HT1080 (cell line): ENCODE data around the gene GAB1. TPM values are rescaled to one million over a fixed set of nuclear protein-coding genes. Genes with fewer than 3 reads are reported as not detected.
A peak's percentile ranks its signal among the peaks of the same experiment; 100 is the strongest.

ENCODE experiments used
- DNase-seq: peaks from one replicate; pipeline ENCODE4 v3.0.0-alpha.2; 2015; ENCODE audit warnings: low read depth
- total RNA-seq: library from RNA; depleted of rRNA; stranded (reverse); fragments of >200 nt; shearing (Covaris generic); gene quantifications from 2 replicates; pipeline ENCODE4 v1.2.3, GENCODE V29; 2014

The GAB1 gene
- total RNA-seq, 1 experiment from 2014 or later = 6.3 TPM

DNA sequence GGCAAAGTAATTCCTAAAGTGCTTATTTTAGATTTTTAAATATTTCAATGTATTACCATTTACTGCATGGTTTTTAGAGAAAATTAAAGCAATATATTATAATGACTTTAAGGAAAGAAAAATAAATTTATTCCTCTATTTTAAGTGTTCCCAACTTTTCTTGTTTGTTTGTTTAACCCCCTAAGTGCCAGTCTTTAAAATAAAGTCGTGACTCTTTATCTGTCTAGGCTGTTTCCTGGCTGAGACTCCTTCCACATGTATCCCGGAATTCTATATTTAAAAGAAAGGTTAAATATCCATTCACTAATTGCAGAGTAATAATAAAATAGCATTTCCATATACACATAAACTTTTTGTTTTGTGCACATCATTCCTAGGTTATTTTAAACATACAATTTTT lies 71.2 kb downstream of the GAB1 start:
- DNase-seq = no peak

DNA sequence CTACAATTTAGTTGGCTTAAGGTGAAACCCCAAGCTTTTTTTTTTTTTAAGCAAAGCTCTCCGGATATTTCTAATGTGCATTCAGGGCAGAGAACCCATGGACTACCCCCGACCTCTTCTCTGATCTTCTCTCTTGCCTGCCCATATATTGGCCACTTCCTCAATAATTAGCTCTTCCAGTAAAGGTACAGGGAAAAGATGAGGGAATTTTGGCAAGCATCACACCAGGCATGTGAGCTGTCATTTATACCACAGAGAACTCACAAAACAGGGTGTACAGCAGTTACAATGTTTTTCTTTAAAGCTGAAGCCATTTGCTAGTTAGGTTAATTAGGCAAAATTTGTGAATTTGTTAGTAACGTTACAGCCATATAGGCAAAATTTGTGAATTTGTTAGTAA lies 73.3 kb downstream of the GAB1 start:
- DNase-seq = no peak

DNA sequence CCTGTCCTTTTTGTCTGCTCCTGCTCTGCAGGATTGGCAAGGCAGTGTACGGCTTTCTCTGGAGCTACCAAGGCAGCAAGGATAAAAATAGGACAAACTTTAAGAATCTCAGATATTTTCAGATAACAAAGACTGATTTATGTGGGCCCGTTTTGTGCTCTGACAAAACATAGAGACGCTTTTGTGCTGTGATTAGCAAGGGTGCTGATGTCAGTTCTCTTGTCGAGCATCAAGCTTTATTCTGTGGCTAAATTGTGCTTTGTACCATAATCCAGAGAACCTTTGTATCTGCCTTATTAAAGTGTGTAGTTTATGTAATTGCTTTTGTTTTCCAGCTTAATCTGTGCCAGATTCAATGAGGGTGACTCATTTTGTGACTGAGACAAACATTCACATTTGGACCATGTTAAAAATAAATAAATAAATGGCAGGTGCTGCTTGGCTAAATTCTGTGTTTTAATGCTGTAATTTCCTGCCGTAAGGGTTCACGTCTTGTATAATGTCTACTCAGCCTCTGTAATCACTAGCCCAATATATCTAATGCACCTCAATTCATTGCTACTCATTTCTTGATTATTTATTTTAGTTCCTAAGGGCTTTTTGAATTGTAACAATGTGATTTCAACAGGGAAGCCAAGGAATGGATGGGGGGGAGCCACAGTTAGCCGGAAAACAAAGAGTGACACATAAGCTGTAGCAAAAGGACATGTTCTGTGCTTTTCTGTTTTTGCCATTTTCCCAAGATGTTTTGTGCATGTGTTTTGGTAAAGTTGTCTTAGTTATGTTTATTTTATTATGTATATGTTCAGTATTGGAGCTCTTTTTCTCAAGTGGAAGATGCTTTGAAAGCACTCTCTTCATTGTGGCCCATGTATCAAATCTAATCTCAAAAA lies 75.1 kb downstream of the GAB1 start:
- DNase-seq = no peak

DNA sequence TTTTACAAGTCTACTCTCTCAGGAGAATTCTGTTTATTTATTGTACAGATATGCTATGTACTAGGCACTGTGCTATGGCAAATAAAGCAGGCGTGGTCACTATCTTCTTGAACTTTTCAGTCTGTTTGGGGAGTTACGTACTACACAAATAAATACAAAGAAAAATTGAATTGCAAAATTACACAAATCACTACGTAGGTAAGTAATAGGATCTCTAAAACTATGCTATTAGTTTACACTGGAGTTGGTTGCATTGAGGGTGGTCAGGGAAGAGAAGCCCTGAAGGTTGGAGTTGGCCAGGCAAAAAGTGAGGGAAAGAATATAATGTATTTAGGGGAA lies 75.7 kb downstream of the GAB1 start:
- DNase-seq = no peak

DNA sequence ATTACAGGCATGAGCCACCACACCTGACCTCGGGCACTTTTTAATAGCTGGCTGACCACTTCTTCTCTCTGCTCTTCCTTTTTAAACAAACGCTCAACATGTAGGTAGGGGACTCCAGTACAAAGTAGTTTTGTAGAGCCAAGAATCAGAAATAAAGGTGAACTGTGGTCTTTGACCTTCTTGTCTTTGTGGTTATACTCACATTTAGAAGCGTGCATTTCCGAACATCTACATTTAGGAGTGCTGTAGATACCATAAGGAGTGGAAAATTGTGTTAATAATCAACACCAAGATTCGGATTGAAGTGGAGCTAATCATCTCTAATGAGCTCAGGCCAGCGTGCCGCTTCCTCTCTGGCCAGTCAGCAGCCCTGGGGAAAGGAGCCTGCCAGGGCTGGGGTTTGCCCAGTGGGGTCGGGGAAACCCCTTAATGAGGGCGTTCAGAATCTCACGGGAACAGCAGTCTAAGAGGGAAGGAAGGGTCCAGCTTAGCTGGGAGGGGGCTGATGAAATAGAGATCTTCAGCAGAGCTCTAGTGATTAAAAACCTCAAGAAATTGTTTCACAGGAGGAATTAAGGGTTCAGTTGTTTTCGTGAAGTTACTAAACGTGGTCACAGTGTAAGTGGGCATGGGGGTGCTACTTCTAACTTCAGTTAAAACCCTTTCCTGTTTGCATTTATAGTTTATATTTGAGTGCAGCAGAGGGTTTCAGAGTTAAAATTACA lies 81.2 kb downstream of the GAB1 start:
- DNase-seq = no peak

DNA sequence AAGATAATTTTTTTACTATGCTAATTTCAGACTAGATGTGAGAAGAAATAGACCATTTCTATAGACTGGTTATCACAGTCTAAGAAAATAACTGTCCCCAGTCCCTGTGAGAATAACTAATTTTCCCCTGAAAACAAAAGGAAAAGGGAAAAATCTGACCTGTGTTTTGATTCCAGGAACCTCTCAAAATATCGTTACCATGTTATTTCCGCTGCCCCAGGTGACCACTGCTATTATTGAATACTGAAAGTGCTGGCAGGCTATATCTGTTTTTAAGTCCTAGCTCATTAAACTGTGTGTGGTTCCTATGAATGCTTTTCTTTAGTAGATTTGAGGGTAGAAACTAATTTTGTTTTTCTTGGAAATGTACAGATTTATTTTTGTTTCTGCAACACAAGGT lies 83.6 kb downstream of the GAB1 start:
- DNase-seq = no peak

DNA sequence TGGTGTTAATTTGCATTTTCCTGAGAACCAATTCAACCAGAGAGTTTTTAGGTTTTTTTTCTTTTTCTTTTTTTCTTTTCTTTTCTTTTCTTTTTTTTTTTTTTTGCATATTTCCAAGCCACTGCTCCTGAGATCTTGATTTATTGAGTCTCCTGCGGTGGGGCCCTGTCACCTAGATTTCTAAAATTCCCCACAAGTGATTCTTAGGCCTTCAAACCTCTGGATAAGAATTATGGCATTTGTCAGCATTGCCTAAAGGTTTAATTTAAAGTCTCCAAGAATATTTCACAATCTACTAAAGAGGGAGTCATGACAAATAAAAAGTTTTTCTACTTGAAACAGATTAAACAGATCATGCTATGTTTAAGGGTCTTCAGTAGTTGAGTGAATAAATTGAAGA lies 84.9 kb downstream of the GAB1 start:
- no peak for DNase-seq

DNA sequence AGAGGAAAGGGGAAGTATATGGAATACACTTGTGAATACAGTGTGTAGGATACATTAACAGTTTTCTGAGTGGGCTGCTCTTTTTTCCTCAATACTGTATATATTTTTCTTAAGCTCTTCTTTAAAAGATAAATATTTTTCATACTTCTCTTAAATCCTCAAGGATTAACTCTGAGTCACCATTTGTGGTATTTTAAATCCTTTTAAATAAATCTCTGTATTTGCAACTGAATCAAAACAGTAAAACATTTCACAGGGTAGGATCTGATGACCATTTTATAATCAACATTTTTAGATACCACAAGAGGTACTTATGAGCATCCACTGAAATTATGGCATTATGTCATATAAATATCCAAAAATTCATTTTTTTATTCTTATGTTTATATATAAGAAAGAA lies 87.6 kb downstream of the GAB1 start:
- no peak for DNase-seq

DNA sequence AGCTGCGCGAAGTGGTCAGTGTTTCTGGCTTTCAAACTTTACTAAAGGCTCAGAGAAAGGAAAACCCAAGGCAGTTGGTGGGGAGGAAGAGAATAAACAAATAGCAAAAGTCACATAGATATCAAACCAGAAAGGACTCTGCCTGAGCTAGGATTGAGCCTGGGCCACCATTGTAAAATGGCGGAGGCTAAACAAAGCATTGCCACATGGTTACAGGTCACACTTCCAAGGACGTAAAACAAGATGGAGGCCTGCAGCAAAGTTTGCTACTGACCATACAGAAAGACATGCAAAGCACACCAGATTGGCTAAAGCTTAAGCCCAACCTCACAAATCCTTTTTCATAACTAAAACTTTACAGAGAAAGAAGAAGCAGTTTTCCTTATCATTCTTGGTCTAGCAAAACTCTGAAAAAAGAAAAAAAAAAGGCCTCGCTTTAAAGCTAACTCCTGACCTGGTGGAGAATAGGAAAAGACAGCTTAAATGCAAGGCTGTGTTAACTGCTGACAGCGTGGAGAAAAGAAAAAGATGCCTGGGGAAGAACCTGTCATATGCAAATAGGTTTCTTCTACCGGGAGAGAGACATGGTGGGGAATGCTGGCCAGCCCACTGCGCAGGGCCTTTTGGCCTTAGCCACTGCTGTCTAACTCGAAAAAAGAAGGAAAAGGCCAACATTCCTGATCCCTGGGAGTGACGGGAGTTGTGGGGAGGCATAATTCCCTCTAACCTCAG lies 95.0 kb downstream of the GAB1 start:
- no peak for DNase-seq

DNA sequence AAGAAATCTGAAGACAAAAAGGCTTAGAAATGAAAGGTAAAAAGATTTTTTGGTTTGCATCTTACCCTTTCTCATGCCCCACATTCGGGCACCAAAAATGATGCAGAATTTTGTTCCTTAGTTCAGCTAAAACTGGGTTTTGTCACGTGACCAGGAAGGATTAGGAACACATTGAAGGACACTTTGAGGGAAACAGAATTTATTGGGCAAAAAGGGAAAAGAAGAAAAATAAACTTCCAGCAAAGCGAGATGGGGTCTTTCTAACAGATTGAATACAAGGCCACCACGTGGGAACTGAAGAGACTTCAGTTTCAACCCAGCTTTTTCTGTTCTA lies 95.5 kb downstream of the GAB1 start:
- DNase-seq = no peak

DNA sequence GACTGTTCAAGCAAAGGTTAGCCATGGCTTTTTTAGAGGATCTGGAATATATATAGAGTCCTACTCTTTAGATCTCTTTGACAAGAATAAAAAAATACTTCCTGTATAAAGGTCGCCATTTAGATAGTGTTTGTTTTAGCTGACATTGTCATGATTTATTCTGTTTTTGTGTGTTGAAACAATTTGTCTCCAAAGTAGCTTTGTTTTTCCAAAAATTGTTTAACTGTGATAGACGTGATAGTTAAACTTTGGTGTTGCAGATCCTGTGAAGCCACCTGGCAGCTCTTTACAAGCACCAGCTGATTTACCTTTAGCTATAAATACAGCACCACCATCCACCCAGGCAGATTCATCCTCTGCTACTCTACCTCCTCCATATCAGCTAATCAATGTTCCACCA lies 96.6 kb downstream of the GAB1 start:
- DNase-seq = no peak

DNA sequence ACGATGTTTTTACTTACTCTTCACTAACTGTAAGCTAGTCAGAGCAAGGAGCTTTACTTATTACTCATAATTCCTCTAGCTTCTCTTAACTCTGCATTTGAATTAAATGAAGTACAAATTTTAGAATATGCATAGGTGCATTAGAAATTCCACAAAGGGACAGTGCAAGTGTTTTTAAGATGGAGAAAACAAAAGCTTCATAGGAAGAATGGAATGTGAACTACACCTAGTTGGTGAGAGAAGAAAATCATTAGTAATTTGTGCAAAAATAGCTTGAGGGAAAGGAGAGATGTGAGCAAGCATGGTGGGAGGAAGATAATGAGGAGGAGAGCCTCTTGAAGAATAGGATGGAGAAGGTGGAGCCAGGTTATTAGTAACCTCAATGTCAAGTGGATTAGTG lies 99.3 kb downstream of the GAB1 start:
- DNase-seq = no peak

DNA sequence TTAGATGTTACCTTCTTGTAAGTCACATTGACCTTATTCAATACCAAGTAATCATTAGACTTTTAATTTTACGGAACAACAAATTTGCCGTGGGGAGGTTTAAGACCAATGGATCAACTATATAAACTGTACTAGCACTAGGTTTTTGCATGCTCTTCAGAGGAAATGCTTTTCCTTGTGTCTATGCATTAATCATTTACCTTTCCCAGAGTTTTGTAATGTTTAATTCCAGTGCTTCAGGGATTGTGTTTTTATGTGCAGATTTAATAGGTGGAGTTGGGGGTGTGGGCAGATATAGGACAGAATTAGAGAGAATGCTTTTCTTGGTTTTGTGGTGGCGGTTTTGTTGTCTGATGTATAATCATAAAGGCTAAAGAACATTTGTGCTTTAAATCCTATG lies 100.8 kb downstream of the GAB1 start:
- no peak for DNase-seq

DNA sequence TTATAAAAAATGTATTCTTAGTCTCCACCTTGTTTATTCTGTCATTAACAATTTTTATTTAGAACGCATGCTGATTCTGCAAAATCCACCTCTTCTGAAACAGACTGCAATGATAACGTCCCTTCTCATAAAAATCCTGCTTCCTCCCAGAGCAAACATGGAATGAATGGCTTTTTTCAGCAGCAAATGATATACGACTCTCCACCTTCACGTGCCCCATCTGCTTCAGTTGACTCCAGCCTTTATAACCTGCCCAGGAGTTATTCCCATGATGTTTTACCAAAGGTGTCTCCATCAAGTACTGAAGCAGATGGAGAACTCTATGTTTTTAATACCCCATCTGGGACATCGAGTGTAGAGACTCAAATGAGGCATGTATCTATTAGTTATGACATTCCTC lies 101.3 kb downstream of the GAB1 start:
- DNase-seq = no peak

DNA sequence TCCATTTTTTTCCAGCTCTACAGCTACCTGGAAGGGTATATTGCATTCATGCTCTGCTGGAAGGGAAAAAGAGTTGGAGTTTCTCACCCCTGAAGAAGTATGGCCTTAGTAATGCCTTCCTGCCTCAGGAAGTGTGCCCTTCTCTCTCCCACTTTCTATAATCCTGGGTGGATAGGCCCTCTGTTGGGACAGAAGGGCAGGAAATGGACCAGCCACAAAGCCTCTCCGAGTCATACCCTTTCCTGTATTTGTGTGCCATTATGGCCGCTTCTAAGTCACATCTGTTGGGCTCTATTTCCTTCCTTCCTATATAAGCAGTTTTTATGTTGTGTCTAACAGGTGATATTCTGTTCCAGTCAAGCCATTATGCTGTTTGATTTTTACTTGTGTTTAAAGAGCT lies 102.0 kb downstream of the GAB1 start:
- DNase-seq = peak; percentile 85

DNA sequence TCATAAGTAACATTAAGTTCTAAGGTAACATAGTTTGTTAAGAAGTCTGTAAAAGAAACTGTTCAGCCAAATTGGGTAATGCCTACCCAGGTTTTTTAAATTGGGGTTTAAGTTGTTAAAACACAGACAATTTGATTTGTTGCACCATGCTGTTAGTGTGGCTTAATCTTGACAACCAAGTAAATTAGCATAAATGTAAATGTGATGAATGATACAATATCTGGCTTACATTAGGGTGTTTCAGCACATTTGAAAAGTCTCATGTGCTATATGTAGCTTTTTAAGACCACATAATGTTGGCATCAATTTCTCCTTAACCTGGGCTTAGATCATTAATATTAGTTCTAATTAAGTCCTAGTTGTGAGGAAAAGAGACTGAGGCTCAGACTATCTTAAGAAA lies 104.4 kb downstream of the GAB1 start:
- DNase-seq = no peak

DNA sequence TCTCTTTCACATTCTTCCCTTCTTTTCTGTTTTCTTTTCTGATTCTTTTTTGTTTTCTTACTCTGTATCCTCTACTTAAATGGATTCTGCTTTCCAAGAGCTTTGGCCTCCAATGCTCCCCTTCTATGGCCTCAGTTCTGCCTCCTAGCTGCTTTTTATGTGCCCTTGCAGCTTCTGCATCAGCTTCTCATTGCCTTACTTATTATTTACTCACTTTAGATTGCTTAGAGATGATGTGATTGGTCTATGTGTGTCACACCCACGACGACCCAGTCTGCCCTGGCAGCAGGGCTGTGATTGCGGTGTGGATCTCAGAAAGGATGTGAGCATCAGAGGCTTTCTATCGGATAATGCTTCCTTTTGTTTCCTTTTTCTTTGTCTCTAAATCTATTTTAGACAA lies 105.0 kb downstream of the GAB1 start:
- peak; percentile 8 for DNase-seq

DNA sequence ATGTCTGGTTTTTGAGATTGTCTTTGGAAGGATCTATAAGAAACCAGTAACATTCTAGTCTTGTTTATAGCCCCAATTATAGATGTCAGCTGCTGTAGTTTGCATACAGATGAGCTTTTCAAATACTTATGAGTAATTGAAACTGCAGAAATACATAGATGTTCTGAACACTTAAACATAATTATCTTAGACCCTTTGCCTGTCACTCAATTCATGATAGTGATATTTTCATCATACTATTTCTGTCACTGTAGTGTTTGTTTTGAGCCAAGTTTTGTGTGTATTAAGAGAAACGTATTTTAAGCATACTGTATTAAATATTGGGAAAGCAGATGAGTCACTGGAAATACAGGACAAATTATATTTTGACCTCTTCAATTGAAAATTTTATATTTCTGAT lies 107.1 kb downstream of the GAB1 start:
- DNase-seq = no peak

DNA sequence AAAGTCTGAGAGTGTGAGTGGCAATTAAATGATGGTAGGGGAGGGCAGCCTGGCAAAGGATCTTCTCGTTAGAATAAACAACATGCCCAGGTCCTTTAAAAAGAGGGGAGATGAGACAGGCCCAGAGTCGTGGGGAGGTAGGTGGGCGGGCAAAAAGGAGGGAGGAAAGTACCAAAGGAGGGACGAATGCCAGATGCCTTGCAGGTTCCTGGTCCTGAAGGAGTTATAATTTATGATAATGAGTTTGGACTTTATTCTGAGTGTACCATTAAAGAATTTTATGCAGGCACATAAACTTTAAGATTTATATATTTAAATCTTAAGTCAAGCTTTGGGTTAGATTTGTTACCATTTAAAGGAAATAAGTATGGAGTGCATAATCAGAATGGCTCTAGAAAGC lies 114.5 kb downstream of the GAB1 start:
- DNase-seq = no peak

DNA sequence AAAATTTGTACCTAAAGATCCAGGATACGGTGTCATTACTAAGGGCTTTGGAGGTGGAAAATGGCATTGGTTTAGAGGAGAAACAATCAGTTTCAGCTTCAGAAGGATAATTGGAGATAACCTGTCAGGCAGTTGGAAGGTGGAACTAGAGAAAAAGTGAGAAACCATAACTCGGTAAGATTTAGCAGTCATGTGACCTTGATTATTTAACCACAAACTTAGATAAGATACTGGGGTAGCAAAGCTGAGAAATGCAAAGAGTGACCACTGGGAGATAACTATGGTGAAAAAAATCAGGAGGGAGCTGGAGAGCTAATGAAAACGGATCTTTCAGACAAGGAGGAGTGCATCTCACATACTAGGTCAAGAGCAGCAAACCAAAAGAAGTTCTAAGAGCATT lies 118.5 kb downstream of the GAB1 start:
- no peak for DNase-seq

DNA sequence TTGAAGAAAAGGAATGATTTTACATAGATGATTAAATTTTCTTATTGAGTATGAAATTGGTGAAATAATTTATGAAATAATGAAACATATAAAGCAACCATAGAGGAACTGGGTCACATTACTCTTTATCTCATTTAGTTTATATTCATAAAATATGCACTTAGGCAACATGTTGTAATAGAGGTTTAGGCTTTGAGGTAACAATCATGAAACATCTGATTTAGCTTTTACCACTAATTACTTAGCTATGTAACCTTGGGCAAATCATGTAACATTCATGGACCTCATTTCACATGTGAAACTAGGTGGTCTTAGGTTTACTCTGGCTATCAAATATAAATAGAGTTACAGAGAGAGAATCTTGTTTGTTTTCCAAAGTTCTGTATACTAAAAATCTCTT lies 122.3 kb downstream of the GAB1 start:
- no peak for DNase-seq

DNA sequence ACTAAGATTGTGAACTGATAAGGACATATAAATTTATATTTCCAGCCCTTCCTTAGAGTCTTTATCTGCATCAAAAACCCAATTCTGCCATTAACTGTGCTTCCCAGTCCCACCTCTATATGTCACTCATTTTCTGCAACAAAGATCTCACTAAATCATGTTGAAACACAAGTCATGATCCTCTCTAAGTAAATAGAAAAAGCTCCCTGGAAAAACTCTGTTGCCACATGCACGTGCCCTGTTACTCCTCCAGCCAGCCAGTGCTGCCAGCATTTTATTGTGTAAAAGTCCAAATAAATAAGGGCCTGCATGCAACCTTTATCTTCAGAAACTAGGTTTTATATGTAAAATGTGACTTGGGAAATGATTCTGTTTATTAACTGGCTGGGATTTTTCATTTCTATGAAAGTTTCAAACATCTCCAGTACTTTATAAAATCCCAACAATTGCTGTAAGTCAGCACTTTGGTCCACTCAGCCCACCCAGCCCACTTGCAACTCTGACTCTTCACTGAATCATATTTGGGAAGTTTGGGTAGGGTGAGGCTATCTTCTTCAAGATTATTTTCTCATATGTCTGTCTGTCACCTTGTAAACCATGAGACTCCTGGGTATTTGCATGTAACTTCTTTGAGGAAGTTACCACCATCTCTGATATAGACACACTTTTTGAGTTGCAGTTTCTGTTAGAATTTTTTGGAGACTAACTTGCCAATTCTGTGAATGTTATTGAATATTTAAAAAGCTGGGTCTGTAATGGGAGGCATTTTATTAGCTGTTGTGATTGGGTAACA lies 136.9 kb downstream of the GAB1 start:
- DNase-seq = no peak
